GM21423 (cell line): ENCODE data around the gene CPA1.

Source experiments
- ATAC-seq: cut with Tn5 transposase; IDR thresholded peaks from one replicate; pipeline ENCODE4 v1.9.1; 2021; ENCODE audit warnings: mild to moderate bottlenecking, moderate library complexity; ENCODE audit not compliant: unreplicated experiment

The CPA1 gene

GRCh38 chr7:130353196-130353595, 27.1 kb upstream of the CPA1 start:
- ATAC-seq = no peak

GRCh38 chr7:130356121-130356875, 24.0 kb upstream of the CPA1 start:
- no peak for ATAC-seq

- ATAC-seq = no peak
These were observed 23.2 kb upstream of the CPA1 start for GRCh38 chr7:130356876-130357611.

GRCh38 chr7:130358471-130358870, 21.8 kb upstream of the CPA1 start:
- no peak for ATAC-seq

- ATAC-seq = no peak
These were observed 20.9 kb upstream of the CPA1 start for GRCh38 chr7:130359276-130359857.

GRCh38 chr7:130360518-130360917, 19.8 kb upstream of the CPA1 start:
- ATAC-seq = no peak

GRCh38 chr7:130361681-130362080, 18.6 kb upstream of the CPA1 start:
- no peak for ATAC-seq

GRCh38 chr7:130362251-130362816, 18.0 kb upstream of the CPA1 start:
- ATAC-seq = no peak

- ATAC-seq = no peak
These were observed 17.1 kb upstream of the CPA1 start for GRCh38 chr7:130363026-130363847.

GRCh38 chr7:130364451-130364850, 15.8 kb upstream of the CPA1 start:
- no peak for ATAC-seq

GRCh38 chr7:130365088-130365487, 15.2 kb upstream of the CPA1 start:
- no peak for ATAC-seq

- no peak for ATAC-seq
These were observed 14.5 kb upstream of the CPA1 start for GRCh38 chr7:130365511-130366441.

GRCh38 chr7:130366564-130366963, 13.7 kb upstream of the CPA1 start:
- ATAC-seq = no peak

- no peak for ATAC-seq
These were observed 13.1 kb upstream of the CPA1 start for GRCh38 chr7:130367088-130367755.

GRCh38 chr7:130367836-130368746, 12.2 kb upstream of the CPA1 start:
- ATAC-seq = no peak

GRCh38 chr7:130369110-130369711, 11.1 kb upstream of the CPA1 start:
- ATAC-seq = no peak

GRCh38 chr7:130369831-130370550, 10.3 kb upstream of the CPA1 start:
- no peak for ATAC-seq
